ENCODE data around the gene TPRG1. TPM values are rescaled to one million over a fixed set of nuclear protein-coding genes. Genes with fewer than 3 reads are reported as not detected.

Gene TPRG1
- total and polyA plus RNA-seq, 2 donors (not counting 1 experiment from before 2014, with no cell fraction given) = 0.21 to 0.39 TPM

- CTCF ChIA-PET = interaction anchor here (0.6 kb wide), 1 partner anchor 21 kb away, joined by 3 read pairs; no protein-coding TSS in a partner anchor
- no peak overlapping the region for H3K9ac ChIP-seq (ENCODE audit: low read length)
These were observed 136.8 kb downstream of the TPRG1 start for GRCh38 chr3:189308608-189309007.

GRCh38 chr3:189309400-189309975, 137.7 kb downstream of the TPRG1 start:
- peaks cover 0 to 22% (median 0%) of the 10 kb centered on the region in 4 experiments for H3K27me3 ChIP-seq (replicated peaks in 1 of 4; ENCODE audit: control extremely low read depth in 1 of 4, control insufficient read depth in 3 of 4, insufficient read depth in 4 of 4, low read length in 3 of 4)
- Mint-ChIP-seq H3K27ac (no peak overlapping the region), H3K4me3 (no peak overlapping the region), H3K27me3 (peaks cover 26% of the 10 kb centered on the region), H3K4me1 (no peaks in the 10 kb centered on the region), H3K9me3 (ENCODE audit: insufficient read depth) (no peaks in the 10 kb centered on the region)
- no peaks in the 10 kb centered on the region for H4K20me1 ChIP-seq (ENCODE audit: control insufficient read depth, insufficient read depth, low read length, poor library complexity, severe bottlenecking)
- no peak overlapping the region for H2AFZ ChIP-seq (ENCODE audit: insufficient read depth, low read depth, low read length, poor library complexity, severe bottlenecking)
- H3K4me2 ChIP-seq (replicated peaks; ENCODE audit: low read depth, low read length, poor library complexity, severe bottlenecking) = no peak overlapping the region
- DNase-seq = no peak
- no peak overlapping the region for H3K27ac ChIP-seq (ENCODE audit: low read length in 2 of 2)
- CTCF ChIA-PET = interaction anchor here (0.6 kb wide), 1 partner anchor 35 kb away, joined by 3 read pairs; no protein-coding TSS in a partner anchor
- 92% methylated on average over 3 of the region's 6 CpGs for WGBS (ENCODE audit: insufficient coverage)
- intact Hi-C loops (cut with micrococcal nuclease) = no loop called here
- no peak for ATAC-seq (ENCODE audit: low read depth)
- no peaks in the 10 kb centered on the region for H3K79me2 ChIP-seq (ENCODE audit: control insufficient read depth, insufficient read depth, low read length)
- no peaks in the 10 kb centered on the region for H3K4me1 ChIP-seq (ENCODE audit: control insufficient read depth in 2 of 2, insufficient read depth in 2 of 2, low read length in 2 of 2)
- TF ChIP-seq CTCF (IDR thresholded peaks at IDR 0.05) (no peak), EZH2 (IDR thresholded peaks at IDR 0.05; ENCODE audit: borderline replicate concordance, insufficient read depth, low read depth, low read length, poor library complexity, severe bottlenecking) (no peak)
- no peaks in the 10 kb centered on the region for H3K9me3 ChIP-seq (ENCODE audit: control extremely low read depth in 1 of 3, control insufficient read depth in 2 of 3, insufficient read depth in 1 of 3, low read length in 2 of 3)
- no peak overlapping the region for H3K9ac ChIP-seq (ENCODE audit: low read length)
- no peak overlapping the region for H3K4me3 ChIP-seq (ENCODE audit: control extremely low read depth in 1 of 5, extremely low read depth in 1 of 5, insufficient read depth in 1 of 5, low read depth in 2 of 5, low read length in 4 of 5)
- POLR2A ChIA-PET = no interaction called here
- no peaks in the 10 kb centered on the region for H3K36me3 ChIP-seq (replicated peaks in 1 of 2; ENCODE audit: control extremely low read depth in 1 of 2, control insufficient read depth in 1 of 2, extremely low read depth in 1 of 2, insufficient read depth in 2 of 2, low read length in 1 of 2)

More at GRCh38 chr3:189308608-189309007, 136.8 kb downstream of the TPRG1 start:
- no peaks in the 10 kb centered on the region for H3K4me1 Mint-ChIP-seq
- intact Hi-C loops (cut with micrococcal nuclease) = no loop called here
- no peak overlapping the region for H3K4me3 ChIP-seq (ENCODE audit: control extremely low read depth in 1 of 5, extremely low read depth in 1 of 5, insufficient read depth in 1 of 5, low read depth in 2 of 5, low read length in 4 of 5)
- POLR2A ChIA-PET = no interaction called here
- H3K79me2 ChIP-seq (ENCODE audit: control insufficient read depth, insufficient read depth, low read length) = no peaks in the 10 kb centered on the region
- H3K36me3 ChIP-seq (replicated peaks in 1 of 2; ENCODE audit: control extremely low read depth in 1 of 2, control insufficient read depth in 1 of 2, extremely low read depth in 1 of 2, insufficient read depth in 2 of 2, low read length in 1 of 2) = no peaks in the 10 kb centered on the region
- H3K27me3 Mint-ChIP-seq = peaks cover 19% of the 10 kb centered on the region
- no peaks in the 10 kb centered on the region for H3K9me3 ChIP-seq (ENCODE audit: control extremely low read depth in 1 of 3, control insufficient read depth in 2 of 3, insufficient read depth in 1 of 3, low read length in 2 of 3)
- TF ChIP-seq CTCF (IDR thresholded peaks at IDR 0.05) (no peak), EZH2 (IDR thresholded peaks at IDR 0.05; ENCODE audit: borderline replicate concordance, insufficient read depth, low read depth, low read length, poor library complexity, severe bottlenecking) (no peak)
- H3K27ac ChIP-seq (ENCODE audit: low read length in 2 of 2) = no peak overlapping the region
- H3K9me3 Mint-ChIP-seq (ENCODE audit: insufficient read depth) = no peaks in the 10 kb centered on the region
- no peak overlapping the region for H3K4me2 ChIP-seq (replicated peaks; ENCODE audit: low read depth, low read length, poor library complexity, severe bottlenecking)
- ATAC-seq (ENCODE audit: low read depth) (no peak), DNase-seq (no peak)
- H3K27ac Mint-ChIP-seq = no peak overlapping the region
- H3K4me3 Mint-ChIP-seq = no peak overlapping the region
- H4K20me1 ChIP-seq (ENCODE audit: control insufficient read depth, insufficient read depth, low read length, poor library complexity, severe bottlenecking) = no peaks in the 10 kb centered on the region
- peaks cover 0 to 16% (median 0%) of the 10 kb centered on the region in 4 experiments for H3K27me3 ChIP-seq (replicated peaks in 1 of 4; ENCODE audit: control extremely low read depth in 1 of 4, control insufficient read depth in 3 of 4, insufficient read depth in 4 of 4, low read length in 3 of 4)
- H3K4me1 ChIP-seq (ENCODE audit: control insufficient read depth in 2 of 2, insufficient read depth in 2 of 2, low read length in 2 of 2) = no peaks in the 10 kb centered on the region
- no peak overlapping the region for H2AFZ ChIP-seq (ENCODE audit: insufficient read depth, low read depth, low read length, poor library complexity, severe bottlenecking)

All from B cell (primary cell).